Suppressor macrophage treated with lipopolysaccharide for 1 hour (primary cell): ENCODE measurements around the gene IL18R1.
"Not testable (repeated sequence)": the region's sequence is repeated elsewhere in the genome, so short reads cannot be mapped to it uniquely, and the experiment has no call there.

Experiments
- DNase-seq, 3 donors: peaks; one replicate each; pipeline ENCODE4 v3.0.0-alpha.2; 2020 to 2022

Gene IL18R1, protein sequence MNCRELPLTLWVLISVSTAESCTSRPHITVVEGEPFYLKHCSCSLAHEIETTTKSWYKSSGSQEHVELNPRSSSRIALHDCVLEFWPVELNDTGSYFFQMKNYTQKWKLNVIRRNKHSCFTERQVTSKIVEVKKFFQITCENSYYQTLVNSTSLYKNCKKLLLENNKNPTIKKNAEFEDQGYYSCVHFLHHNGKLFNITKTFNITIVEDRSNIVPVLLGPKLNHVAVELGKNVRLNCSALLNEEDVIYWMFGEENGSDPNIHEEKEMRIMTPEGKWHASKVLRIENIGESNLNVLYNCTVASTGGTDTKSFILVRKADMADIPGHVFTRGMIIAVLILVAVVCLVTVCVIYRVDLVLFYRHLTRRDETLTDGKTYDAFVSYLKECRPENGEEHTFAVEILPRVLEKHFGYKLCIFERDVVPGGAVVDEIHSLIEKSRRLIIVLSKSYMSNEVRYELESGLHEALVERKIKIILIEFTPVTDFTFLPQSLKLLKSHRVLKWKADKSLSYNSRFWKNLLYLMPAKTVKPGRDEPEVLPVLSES

DNA sequence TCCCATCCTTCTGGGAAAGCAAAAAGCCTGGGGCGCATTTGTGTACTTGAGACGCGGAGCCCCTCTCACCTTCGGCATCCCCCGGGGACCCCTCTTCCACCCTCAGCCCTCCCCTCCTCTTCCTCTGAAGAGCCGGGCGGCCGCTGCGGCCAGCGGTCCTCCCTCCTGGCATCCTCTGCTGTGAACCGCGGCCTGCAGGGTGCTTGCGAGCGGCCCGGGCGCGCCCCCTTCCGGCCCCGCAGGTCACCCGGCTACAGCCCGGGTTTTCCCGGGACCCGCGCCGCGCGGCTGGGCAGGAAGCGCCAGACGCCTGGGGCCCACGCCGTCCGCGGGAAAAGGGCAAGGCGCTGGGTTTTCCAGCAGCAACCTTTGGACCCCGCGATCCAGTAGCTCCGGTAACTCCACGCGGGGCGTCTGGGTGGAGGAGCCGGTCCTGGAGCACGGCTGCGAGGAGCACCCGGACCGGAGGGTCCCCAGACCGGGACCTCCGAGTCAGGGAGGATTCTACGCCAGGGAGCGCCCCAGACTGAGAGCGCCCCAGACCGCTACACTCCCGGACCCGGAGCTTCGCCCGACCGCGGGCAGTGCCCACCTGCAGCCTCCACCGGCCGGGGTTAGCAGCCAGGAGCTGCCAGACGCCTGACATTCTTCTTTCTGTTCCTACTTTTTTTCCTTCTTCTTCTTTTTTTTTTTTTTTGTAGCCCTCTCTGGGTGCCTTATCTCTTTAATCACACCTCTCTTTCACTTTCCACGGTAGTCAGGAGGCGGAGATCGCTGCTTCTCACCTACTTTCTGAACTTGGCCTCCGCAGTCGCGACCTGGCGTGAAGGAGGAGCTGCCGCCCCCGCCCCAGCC, at the start of gene IL18R1:
Gene IL18R1, plus strand, starts transcription at position 271 of the 855 bp plus-strand sequence. CDS start 6,865 bp downstream, outside the sequence.
- peak; percentile 85 to 95 (median 89) for DNase-seq

DNA sequence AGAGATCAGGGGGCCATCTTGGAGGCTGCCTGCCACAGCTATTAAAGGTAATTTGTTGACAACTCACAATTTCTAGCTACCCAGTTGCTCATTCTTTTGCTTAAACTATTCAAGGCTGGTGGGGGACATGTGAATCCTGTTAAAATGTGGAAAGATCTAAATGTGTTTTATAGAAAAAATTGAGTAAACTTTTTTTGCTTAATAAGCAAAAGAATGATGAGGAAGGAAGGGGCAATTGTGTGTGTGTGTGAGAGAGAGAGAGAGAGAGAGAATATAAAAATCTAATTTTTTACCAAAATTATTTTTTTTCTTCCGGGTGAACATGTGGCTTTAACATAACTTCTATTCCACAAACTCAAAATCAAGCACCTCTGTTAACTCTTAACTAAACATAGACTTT, 49.5 kb upstream of the IL18R1 start:
- DNase-seq: no peak

DNA sequence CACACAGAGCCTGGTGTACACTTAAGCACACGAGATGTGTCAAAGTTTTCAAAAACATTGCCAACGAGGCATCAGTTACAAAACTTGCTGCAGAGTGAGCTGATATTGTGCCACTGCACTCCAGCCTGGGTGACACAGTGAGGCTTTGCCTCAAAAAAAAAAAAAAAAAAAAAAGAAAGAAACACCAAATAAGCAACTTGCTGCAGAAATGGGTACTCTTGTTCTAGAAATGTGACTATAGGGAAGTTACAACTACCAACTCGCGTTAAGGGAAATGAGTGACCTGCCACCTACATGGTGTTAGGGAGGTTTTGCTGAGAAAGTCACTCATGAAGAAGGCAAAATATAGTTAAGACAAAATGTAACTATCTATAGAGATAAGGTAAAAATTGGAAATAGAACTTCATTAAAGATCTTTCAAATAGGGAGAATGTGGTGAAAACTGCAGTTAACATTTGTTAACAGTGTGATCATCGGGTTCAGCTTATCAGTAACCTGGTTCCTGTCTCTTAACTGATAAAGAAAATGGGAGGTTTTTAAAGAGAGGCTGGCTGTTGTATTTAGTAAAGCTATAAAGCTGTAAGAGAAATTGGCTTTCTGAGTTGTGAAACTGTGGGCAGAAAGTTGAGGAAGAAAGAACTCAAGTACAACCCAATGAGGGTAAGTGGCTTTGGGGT, 44.5 kb upstream of the IL18R1 start, which contains the start of gene IL1RL1:
Gene IL1RL1, plus strand, starts transcription at position 600 of the 677 bp plus-strand sequence. CDS start 26,702 bp downstream, outside the sequence.
- peak; percentile 49 to 77 (median 68) for DNase-seq

DNA sequence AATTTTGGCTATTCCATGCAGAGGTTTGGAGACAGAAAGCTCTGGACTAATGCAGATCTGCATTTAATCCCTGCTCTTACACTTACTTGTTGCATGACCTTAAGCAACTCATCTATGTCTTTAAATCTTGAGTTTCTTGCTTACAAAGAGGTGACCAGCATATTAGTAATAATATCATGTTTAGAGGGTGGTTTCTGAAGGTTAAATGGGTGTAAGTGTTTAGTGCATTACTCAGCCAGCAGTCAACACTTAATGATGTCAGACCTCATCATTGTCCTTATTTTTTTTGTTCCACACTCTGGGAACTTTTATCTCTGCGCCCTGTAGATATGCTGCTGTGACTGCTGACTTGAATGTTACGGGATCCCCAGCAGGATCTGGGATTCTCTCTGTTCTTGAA, 42.6 kb upstream of the IL18R1 start:
- DNase-seq: peak; percentile 34 to 79 (median 67)

DNA sequence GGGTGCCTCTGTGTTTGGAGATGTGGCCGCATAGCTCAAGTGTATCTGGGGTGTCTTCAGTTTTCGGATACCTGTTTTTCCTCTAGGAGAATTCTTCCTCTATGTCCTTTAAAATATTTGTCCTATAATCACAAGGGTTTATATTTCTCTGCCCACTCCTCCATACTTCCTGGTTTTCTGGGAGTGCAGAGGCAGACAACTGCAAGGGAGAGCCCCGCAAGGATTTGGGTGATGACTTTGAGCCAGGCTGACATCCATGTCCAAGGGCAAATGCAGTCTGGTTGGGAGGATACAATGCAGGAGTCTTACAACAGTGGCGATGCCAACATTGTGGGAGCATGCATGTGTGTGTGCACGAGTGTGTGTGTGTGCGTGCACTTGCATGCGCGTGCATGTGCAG, 42.1 kb upstream of the IL18R1 start:
- DNase-seq: peak; percentile 49 to 57 (median 55)

DNA sequence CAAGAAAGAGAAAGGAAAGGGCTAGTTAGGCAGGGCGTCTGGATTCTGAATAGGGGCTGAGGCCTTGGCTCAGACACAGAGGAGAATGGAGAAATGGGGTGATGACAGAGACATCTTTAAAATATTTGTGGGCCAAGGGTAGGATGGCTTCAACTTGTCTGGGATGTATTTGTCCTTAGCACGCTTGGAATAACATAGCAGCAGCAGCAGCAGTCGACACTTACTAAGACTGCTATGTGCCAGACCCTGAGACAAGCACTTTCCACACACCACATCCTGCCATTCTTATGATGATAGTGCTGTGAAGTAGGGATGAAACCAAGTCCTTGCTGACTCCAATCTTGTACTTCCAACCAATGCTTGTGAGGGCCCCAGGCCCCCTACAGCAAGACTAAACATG, 41.6 kb upstream of the IL18R1 start:
- DNase-seq: no peak

DNA sequence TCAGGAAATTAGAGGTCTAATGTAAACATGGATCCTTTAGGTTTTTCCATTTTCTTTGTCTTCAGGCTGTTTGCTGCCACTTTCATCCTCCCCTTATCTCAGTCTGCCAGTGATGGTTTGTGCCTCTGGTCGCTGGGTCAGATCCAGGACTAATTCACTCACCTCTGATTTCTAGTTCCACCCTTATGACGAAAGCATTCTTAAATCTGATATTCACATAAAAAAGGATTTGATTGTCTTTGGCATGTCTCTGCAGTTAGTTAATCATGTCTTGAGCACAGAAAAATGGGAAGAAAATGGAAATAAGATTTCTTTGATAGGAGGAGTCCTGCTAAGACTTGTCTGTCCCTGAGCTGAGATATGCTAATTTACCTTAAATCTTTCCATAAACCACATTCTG, 39.7 kb upstream of the IL18R1 start:
- DNase-seq: no peak

DNA sequence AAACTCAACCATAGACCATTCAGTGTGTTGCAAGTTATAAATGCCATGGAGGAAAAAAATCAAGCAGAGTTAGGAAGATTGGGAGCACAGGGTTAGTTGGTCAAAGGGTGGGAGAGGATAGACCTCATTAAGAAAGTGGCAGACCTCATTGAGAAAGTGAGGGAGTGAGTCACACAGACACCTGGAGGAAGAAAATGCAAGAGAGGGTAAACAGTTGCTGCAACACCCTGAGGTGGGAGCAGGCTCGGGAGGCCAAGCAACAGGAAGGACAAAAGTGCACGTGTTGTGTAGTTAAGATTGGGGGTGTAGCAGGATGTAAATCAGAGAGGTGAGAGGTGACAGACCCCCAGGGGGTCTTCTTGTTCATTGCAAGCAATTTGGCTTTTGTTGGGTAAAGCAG, 37.9 kb upstream of the IL18R1 start:
- DNase-seq: no peak

DNA sequence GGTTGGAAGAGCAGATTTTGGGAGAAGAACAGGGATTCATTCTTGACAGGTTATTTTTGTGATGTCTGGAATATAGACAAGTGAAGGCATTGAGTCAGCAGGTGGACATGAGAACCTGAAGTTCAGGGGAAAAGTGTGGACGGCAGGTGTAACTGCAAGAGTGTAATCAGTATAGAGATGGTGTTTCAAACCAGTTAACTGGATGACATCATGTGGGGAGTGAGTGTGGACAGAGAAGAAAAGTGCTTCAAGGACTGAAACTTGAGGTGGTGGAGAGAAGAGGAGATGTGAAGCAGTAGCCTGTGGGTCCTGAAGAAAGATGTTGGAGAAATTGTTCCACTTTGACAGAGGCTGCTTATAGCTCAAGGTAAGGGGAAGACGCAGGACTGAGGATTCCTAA, 37.2 kb upstream of the IL18R1 start:
- no peak for DNase-seq

DNA sequence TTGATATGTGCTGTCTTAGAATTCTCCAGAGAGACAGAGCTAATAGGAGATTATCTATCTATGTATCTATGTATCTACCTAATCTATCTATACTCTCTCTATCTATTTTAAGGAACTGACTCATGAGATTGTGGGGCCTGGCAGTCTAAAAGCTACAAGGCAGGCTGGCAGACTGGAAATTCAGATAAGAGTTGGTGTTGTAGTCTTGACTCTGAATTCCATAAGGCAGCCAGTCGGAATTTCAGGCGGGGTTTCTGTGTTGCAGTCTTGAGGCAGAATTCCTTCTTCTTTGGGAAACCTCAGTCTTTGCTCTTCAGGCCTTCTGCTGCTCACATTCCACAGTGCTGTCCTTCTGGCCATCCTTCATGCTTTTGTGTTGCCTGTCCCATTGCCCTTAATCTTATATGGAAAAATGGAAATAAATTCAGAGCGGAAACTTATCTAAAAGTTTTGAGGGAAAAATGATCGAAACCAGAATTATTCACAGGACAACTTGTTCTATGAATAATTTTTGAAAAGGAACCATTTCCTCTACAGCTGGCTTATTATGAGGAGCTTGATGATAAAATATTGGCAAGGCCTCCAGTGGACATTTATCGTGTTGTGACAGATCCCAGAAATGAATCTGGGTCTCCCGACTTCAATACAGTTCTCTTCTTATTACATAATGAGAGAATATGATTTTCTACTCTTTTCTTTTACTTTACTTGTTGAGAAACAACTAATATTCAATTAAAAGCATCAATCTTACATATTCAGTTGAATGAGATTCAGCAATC, 33.5 kb upstream of the IL18R1 start:
- no peak for DNase-seq

DNA sequence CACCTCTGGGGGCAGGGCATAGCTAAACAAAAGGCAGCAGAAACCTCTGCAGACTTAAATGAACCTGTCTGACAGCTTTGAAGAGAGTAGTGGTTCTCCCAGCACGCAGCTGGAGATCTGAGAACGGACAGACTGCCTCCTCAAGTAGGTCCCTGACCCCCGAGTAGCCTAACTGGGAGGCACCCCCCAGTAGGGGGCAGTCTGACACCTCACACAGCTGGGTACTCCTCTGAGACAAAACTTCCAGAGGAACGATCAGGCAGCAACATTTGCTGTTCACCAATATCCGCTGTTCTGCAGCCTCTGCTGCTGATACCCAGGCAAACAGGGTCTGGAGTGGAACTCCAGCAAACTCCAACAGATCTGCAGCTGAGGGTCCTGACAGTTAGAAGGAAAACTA, 30.7 kb upstream of the IL18R1 start:
- not testable (repeated sequence) for DNase-seq

DNA sequence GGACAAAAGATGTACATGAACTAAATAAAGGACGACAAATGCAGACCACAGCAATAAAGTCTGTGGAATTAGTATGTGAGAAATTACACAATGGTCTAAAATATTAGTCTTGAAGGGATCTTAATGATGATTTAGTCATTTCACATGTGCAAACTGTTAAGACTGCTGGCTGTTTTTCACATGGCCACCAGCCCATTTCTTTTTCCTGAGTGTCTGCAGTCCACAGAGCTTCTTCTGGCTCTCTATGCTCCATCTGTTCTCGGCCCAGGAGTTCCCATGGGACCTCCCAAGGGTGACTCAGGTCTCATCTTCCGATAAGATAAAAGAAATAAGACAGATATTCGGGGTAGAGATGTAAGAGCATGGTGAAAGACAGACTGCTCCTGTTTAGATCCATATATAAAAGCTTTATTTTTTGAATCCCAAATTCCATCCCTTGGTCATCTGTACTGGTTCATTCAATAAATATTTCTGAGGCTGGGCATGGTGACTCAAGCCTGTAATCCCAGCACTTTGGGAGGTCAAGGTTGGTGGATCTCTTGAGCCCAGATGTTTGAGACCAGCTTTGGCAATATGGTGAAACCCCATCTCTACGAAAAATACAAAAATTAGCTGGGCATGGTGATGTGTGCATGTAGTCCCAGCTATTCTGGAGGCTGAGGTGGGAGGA, 24.1 kb upstream of the IL18R1 start:
- no peak for DNase-seq

DNA sequence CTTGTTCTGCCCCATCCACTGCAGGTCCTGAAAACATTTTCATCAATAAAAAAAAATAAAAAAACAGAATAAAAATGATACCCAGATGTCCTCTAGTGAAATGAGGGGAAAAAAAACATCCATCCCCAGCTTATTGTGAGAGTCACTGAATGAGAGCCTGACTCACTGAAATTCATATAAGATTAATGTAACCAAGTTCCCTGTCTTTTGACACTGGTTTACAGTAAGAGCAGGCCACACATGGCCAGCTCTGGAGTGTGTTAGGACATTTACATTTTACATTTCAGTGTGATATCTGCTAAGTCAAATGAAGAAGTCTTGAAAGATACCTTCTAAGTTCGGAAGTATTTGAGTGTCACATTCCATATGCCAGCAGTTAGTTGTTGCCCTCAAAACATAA, 21.1 kb upstream of the IL18R1 start:
- DNase-seq: no peak

DNA sequence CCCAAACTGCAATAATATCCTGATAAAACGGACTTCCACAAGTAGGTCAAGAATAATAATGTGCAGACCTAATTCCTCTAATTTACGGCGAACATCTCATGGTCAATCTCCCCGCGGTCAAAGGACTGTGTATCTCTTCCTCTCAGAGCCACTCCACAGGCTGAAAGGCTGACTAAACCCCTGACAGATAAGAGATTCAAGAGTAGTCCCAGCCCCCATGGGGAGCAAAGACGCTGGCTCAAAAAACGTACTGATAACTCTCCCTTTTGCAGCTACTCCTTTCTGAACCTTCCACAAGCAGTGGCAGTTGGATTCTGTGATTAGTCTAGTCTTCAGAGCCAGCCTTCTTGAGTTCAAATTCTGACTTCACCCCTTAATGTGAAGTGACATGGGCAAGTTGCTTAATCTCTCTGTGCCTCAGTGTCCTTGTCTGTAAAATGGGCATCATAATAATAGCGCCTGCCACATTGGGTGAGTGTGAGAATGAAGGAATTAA, 19.7 kb upstream of the IL18R1 start:
- no peak for DNase-seq

DNA sequence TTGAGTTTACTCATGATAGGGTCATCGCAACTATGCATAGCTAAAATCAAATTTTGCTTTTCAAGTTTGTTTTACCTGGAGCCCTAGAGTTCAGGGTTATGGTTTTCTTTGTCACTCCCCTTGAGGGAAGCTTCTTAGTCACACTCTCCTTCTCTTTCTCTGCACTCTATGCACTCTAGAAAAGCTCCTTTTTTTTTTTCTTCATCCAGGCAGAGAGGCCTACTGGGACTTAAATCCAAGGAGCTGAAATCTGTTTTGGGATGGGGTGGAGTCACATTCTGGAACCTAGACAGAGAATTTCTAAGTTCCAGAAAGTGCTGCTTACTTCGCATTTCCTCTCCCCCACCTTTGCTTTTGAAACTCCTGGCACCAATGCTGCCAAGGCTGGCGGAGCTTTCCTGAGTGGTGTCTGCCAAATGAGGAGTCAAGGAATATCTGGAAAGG, 19.1 kb upstream of the IL18R1 start:
- DNase-seq: no peak

DNA sequence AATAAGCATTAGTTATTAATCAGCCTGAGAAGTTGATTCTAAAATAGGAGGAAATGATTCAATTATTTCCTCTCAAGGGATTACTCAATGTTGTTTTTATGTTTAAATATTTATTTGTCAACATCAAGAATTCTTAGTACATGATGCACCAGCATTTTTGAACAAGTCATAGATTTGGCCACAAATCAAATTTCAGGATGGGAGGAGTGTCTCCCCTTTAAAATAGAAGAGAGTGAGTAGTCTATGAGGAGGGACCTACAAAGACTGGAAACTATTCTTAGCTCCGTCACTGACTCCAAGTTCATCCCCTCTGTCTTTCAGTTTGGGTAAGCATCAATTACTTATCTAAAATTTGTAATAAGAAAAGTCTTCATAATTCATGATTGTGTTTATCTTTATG, 18.6 kb upstream of the IL18R1 start:
- DNase-seq: no peak

DNA sequence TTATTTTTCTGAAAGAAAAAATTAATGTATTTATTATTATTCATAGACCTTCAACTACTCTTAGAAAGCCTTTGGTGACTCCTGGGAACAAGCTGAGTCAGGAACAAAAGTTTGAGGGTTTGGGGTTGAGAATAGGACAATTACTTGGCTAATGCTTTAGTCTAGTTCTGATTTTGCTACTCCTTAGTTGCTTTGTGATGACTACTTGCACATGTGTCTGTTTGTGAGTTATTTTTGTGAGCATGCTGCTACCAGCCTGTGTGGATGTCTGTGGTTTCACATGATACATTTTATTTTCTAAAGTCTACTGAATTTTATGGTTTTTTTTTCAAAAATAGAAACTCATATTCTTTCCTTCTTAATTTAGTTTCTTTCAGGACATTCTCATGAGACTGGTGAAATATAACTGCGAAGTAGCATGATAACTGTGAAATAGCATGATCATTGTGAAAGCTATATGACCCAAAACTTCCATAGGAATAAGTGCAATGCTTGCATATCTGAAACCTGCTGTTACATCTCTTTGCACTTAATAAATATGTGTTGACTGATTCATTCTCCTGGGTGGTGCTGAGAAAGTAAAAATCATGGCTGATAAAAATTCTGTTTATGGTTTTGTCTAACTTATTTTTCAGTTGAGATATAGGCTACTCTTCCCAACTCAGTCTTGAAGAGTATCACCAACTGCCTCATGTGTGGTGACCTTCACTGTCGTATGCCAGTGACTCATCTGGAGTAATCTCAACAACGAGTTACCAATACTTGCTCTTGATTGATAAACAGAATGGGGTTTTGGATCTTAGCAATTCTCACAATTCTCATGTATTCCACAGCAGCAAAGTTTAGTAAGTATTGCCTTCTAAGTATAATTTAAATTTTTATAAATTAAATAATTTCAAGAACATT, 17.9 kb upstream of the IL18R1 start:
- no peak for DNase-seq

DNA sequence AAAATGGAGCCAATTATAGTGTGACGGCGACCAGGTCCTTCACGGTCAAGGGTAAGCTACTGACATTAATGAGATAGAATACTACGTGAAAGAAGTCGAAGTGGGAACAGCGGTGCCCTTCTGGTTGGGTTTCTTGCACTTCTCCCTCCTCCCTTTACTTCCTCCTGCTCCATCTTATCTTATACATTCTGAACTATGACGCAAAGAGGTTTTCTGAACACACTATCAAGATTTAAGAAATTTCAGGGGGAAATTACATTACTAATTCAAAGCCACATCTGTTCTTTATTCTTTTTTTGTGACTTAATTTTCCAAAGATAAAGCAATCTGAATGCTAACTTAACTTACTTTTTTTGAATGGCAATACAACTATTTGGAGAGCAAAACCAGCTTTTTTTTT, 14.8 kb upstream of the IL18R1 start:
- no peak for DNase-seq

DNA sequence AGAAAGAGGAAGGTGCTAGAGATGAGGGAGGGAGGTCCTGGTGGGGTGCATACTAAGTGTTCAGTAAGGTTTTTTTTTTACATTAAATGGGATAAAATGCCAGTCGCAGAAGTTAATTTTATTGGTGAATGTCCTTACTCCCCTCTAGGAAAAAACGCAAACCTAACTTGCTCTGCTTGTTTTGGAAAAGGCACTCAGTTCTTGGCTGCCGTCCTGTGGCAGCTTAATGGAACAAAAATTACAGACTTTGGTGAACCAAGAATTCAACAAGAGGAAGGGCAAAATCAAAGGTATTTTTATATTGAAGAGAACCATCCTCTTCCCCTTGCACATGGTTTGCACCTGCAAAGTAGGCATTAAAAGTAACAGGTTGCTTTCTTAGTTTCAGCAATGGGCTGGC, 12.7 kb upstream of the IL18R1 start:
- no peak for DNase-seq

DNA sequence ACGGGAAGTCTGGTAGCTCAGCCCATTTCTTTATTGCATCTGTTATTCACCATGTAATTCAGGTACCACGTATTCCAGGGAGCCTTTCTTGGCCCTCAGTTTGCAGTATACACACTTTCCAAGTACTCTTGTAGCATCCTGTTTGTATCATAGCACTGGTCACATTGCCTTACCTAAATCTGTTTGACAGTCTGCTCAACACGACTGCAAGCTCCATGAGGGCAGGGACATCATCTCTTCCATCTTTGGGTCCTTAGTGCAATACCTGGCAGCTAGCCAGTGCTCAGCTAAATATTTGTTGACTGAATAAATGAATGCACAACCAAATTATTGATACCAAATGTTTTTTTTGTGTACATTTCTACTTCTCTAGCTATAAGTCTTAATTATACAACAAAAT, 11.2 kb upstream of the IL18R1 start:
- no peak for DNase-seq
